H1 (cell line): ENCODE measurements around the gene LSM5. TPM values are rescaled to one million over a fixed set of nuclear protein-coding genes. Genes with fewer than 3 reads are reported as not detected.

Source experiments
- GABPA ChIP-seq: IDR thresholded peaks from 2 replicates; pipeline ENCODE4 v1.6.1; 2011; ENCODE audit warnings: mild to moderate bottlenecking, low read length, moderate library complexity, borderline replicate concordance; ENCODE audit not compliant: insufficient read depth
- TAF7 ChIP-seq: optimal IDR thresholded peaks from 2 replicates; pipeline ENCODE3; 2011; ENCODE audit warnings: low read depth, mild to moderate bottlenecking, inconsistent platforms, low read length, moderate library complexity, borderline replicate concordance
- polyA plus RNA-seq, 7 experiments: library from polyadenylated mRNA; depleted of rRNA in 3 of 7; stranded (reverse) in 5 of 7; unstranded in 2 of 7; fragments of >200 nt in 5 of 7; fragments of 200-250 nt in 2 of 7; gene quantifications; 1 replicate in 5 of 7; 2 replicates in 1 of 7; 4 replicates in 1 of 7; pipeline versions ENCODE4 v1.2.1 to v1.2.3, GENCODE V29; 2011 to 2013; ENCODE audit warnings: missing spikeins in 2 of 7, mixed read lengths in 2 of 7
- total RNA-seq: library from RNA; stranded (reverse); fragmentation: NEBNext Ultra II Directional; extraction: Animal tissue kit (Norgen Biotek cat#: 25700); gene quantifications from 2 replicates; pipeline ENCODE4 v1.2.1, GENCODE V29; 2021

The LSM5 gene
- total and polyA plus RNA-seq, 2 of the 8 experiments (the other 6 are each of a cell fraction or from before 2014, with no cell fraction given), result 58.9 to 103 TPM

- TF ChIP-seq TAF7 (no peak), GABPA (no peak)
Observed at GRCh38 chr7:32524631-32525030, 34.5 kb upstream of the LSM5 start (continued).
